Liver (tissue), 9 donors: ENCODE data around the gene CAVIN3. TPM values are rescaled to one million over a fixed set of nuclear protein-coding genes. Genes with fewer than 3 reads are reported as not detected.

Source experiments
- DNase-seq: peaks from one replicate; pipeline ENCODE4 v3.0.0-alpha.2; 2017; ENCODE audit warnings: low spot score
- H3K27ac ChIP-seq, 2 donors: one replicate each; pipeline ENCODE4 v1.7.0; 2013; ENCODE audit warnings: inconsistent platforms in 2 of 2, low read length in 2 of 2, control low read depth in 1 of 2, low read depth in 1 of 2, mild to moderate bottlenecking in 1 of 2
- H3K27me3 ChIP-seq, 4 donors: one replicate each; pipeline versions ENCODE4 v1.6.1 to v1.7.0; 2013; ENCODE audit warnings: low read length in 3 of 4, inconsistent platforms in 1 of 4, mild to moderate bottlenecking in 1 of 4, moderate library complexity in 1 of 4; ENCODE audit not compliant: control insufficient read depth in 4 of 4, insufficient read depth in 4 of 4
- H3K36me3 ChIP-seq, 4 donors: one replicate each; pipeline versions ENCODE4 v1.6.1 to v1.7.0; 2013; ENCODE audit warnings: low read length in 3 of 4, mild to moderate bottlenecking in 3 of 4, low read depth in 1 of 4, moderate library complexity in 1 of 4; ENCODE audit not compliant: control insufficient read depth in 4 of 4, insufficient read depth in 3 of 4
- H3K4me1 ChIP-seq, 4 donors: one replicate each; pipeline versions ENCODE4 v1.6.1 to v1.7.0; 2013; ENCODE audit warnings: low read length in 3 of 4, mild to moderate bottlenecking in 3 of 4, moderate library complexity in 1 of 4; ENCODE audit not compliant: control insufficient read depth in 4 of 4, insufficient read depth in 4 of 4
- H3K4me3 ChIP-seq, 3 donors: one replicate each; pipeline versions ENCODE4 v1.6.1 to v1.7.0; 2013; ENCODE audit warnings: low read length in 3 of 3, control low read depth in 1 of 3, low read depth in 1 of 3, mild to moderate bottlenecking in 1 of 3
- H3K9ac ChIP-seq, 2 donors: one replicate each; pipeline ENCODE4 v1.7.0; 2013; ENCODE audit warnings: low read length in 2 of 2, mild to moderate bottlenecking in 2 of 2, moderate library complexity in 2 of 2, control low read depth in 1 of 2, low read depth in 1 of 2
- H3K9me3 ChIP-seq, 4 donors: one replicate each; pipeline versions ENCODE4 v1.6.1 to v1.7.0; 2013; ENCODE audit warnings: low read length in 3 of 4; ENCODE audit not compliant: control insufficient read depth in 4 of 4
- ATF3 ChIP-seq: IDR thresholded peaks from 2 replicates; pipeline ENCODE4 v1.6.1; 2016; ENCODE audit warnings: antibody characterized with exemption
- CTCF ChIP-seq: fragments of 150-350 bp; IDR thresholded peaks from 2 replicates; pipeline ENCODE4 v1.5.1; 2017; ENCODE audit warnings: improper control_type of control experiment, low read depth, low read length; ENCODE audit not compliant: missing input control
- EGR1 ChIP-seq, 2 donors: IDR thresholded peaks; 2 replicates each; pipeline ENCODE4 v1.6.1; 2016 to 2018; ENCODE audit warnings: antibody characterized with exemption in 2 of 2, low read depth in 2 of 2
- FOXA1 ChIP-seq: IDR thresholded peaks from 2 replicates; pipeline ENCODE4 v1.6.1; 2016; ENCODE audit warnings: antibody characterized with exemption
- FOXA2 ChIP-seq: IDR thresholded peaks from 2 replicates; pipeline ENCODE4 v1.6.1; 2016; ENCODE audit warnings: antibody characterized with exemption
- GABPA ChIP-seq, 2 donors: IDR thresholded peaks in 1 of 2; conservative IDR thresholded peaks in 1 of 2; 2 replicates each; pipeline ENCODE4 v1.6.1; 2016; ENCODE audit warnings: antibody characterized with exemption in 2 of 2, mild to moderate bottlenecking in 1 of 2, moderate library complexity in 1 of 2
- HNF4A ChIP-seq, 2 donors: conservative IDR thresholded peaks; 2 replicates each; pipeline ENCODE4 v1.6.1; 2016; ENCODE audit warnings: antibody characterized with exemption in 2 of 2, mild to moderate bottlenecking in 2 of 2
- HNF4G ChIP-seq: IDR thresholded peaks from 2 replicates; pipeline ENCODE4 v1.6.1; 2016; ENCODE audit warnings: antibody characterized with exemption
- JUND ChIP-seq, 2 donors: IDR thresholded peaks; 2 replicates each; pipeline ENCODE4 v1.6.1; 2016; ENCODE audit warnings: antibody characterized with exemption in 2 of 2
- MAX ChIP-seq: IDR thresholded peaks from 2 replicates; pipeline ENCODE4 v1.6.1; 2016; ENCODE audit warnings: antibody characterized with exemption
- NR2F2 ChIP-seq: IDR thresholded peaks from 2 replicates; pipeline ENCODE4 v1.6.1; 2016; ENCODE audit warnings: antibody characterized with exemption
- RAD21 ChIP-seq, 2 donors: IDR thresholded peaks; 2 replicates each; pipeline ENCODE4 v1.6.1; 2016; ENCODE audit warnings: antibody characterized with exemption in 2 of 2, mild to moderate bottlenecking in 2 of 2
- REST ChIP-seq: IDR thresholded peaks from 2 replicates; pipeline ENCODE4 v1.6.1; 2016; ENCODE audit warnings: antibody characterized with exemption, mild to moderate bottlenecking
- RXRA ChIP-seq, 2 donors: IDR thresholded peaks; 2 replicates each; pipeline ENCODE4 v1.6.1; 2017 to 2018; ENCODE audit warnings: antibody characterized with exemption in 2 of 2, mild to moderate bottlenecking in 1 of 2
- SP1 ChIP-seq: IDR thresholded peaks from 2 replicates; pipeline ENCODE4 v1.6.1; 2018; ENCODE audit warnings: antibody characterized with exemption, mild to moderate bottlenecking
- TAF1 ChIP-seq: conservative IDR thresholded peaks from 2 replicates; pipeline ENCODE4 v1.6.1; 2016; ENCODE audit warnings: antibody characterized with exemption, mild to moderate bottlenecking
- YY1 ChIP-seq: IDR thresholded peaks from 2 replicates; pipeline ENCODE4 v1.6.1; 2016; ENCODE audit warnings: antibody characterized with exemption, mild to moderate bottlenecking
- ZBTB33 ChIP-seq: IDR thresholded peaks from 2 replicates; pipeline ENCODE4 v1.6.1; 2016; ENCODE audit warnings: antibody characterized with exemption
- WGBS: extraction: QIAGEN DNeasy Blood & Tissue Kit; methylation state at CpG from one replicate; pipeline ENCODE4 v1.1.7; 2013; 5-methylcytosine and 5-hydroxymethylcytosine counted together
- polyA plus RNA-seq, 2 donors: library from polyadenylated mRNA; stranded (reverse) in 1 of 2; unstranded in 1 of 2; fragments of 200-250 nt in 1 of 2; fragments of >200 nt in 1 of 2; fragmentation: Nextera tagmentation in 1 of 2; extraction: Ambion mirVana in 1 of 2; gene quantifications; one replicate each; pipeline versions ENCODE4 v1.2.1 to v1.2.3, GENCODE V29; 2013 to 2015
- total RNA-seq, 2 donors: library from RNA; depleted of rRNA; stranded (reverse); fragments of >200 nt; gene quantifications; one replicate each; pipeline ENCODE4 v1.2.3, GENCODE V29; 2014
- donor health status: healthy.
- donor health status: healthy.
- donor health status: healthy.
- donor health status: healthy.
- donor health status: healthy.

The CAVIN3 gene
- total and polyA plus RNA-seq, 4 donors = 2.5 to 13.9 (median 4.2) TPM

- DNase-seq = no peak
- TF ChIP-seq ZBTB33 (no peak), EGR1 (IDR thresholded peaks at IDR 0.05; ENCODE audit: low read depth in 2 of 2) (no peak), HNF4A (conservative IDR thresholded peaks at IDR 0.05) (no peak), JUND (IDR thresholded peaks at IDR 0.05) (no peak), RAD21 (IDR thresholded peaks at IDR 0.05) (no peak), ATF3 (no peak)
- WGBS = 85% methylated on average over 4 of the region's 4 CpGs
Observed at GRCh38 chr11:6285019-6285418, 35.3 kb downstream of the CAVIN3 start.

GRCh38 chr11:6284250-6284649 lies 36.1 kb downstream of the CAVIN3 start:
- DNase-seq = no peak
- TF ChIP-seq HNF4G = no peak
- TF ChIP-seq FOXA1 = no peak
- TF ChIP-seq MAX = no peak
- no peak for TF ChIP-seq ATF3
- no peak for TF ChIP-seq JUND (IDR thresholded peaks at IDR 0.05)
- no peak for TF ChIP-seq EGR1 (IDR thresholded peaks at IDR 0.05; ENCODE audit: low read depth in 2 of 2)
- TF ChIP-seq YY1 = no peak
- TF ChIP-seq RAD21 (IDR thresholded peaks at IDR 0.05) = no peak
- TF ChIP-seq ZBTB33 = no peak
- no peak for TF ChIP-seq GABPA (IDR thresholded peaks at IDR 0.05 in 1 of 2, conservative IDR thresholded peaks at IDR 0.05 in 1 of 2)
- no peak for TF ChIP-seq CTCF
- no peak for TF ChIP-seq FOXA2
- TF ChIP-seq SP1 = no peak
- TF ChIP-seq REST = no peak
- no peak for TF ChIP-seq RXRA (IDR thresholded peaks at IDR 0.05)
- TF ChIP-seq TAF1 = no peak
- TF ChIP-seq HNF4A (conservative IDR thresholded peaks at IDR 0.05) = no peak
- no peak for TF ChIP-seq NR2F2
- Histone ChIP-seq H3K4me3 (no peak overlapping the region), H3K9ac (no peak overlapping the region), H3K27me3 (peaks cover 0 to 9% (median 0%) of the 10 kb centered on the region in 4 donors), H3K27ac (no peak overlapping the region), H3K9me3 (no peaks in the 10 kb centered on the region), H3K36me3 (no peaks in the 10 kb centered on the region), H3K4me1 (no peaks in the 10 kb centered on the region)
- 91% methylated on average over 3 of the region's 3 CpGs for WGBS

More at GRCh38 chr11:6285019-6285418, 35.3 kb downstream of the CAVIN3 start:
- Histone ChIP-seq H3K27me3 (peaks cover 0 to 9% (median 0%) of the 10 kb centered on the region in 4 donors), H3K9ac (no peak overlapping the region), H3K36me3 (no peaks in the 10 kb centered on the region), H3K4me3 (no peak overlapping the region), H3K27ac (no peak overlapping the region), H3K4me1 (no peaks in the 10 kb centered on the region), H3K9me3 (no peaks in the 10 kb centered on the region)
